Activated CD4-positive, alpha-beta T cell treated with anti-CD3 and anti-CD28 coated beads, Interleukin-2, Interleukin-4, amounts not matched to agents 100 ng/mL and 50 ng/mL, durations not matched to agents 16 hours and 8 hours (primary cell): ENCODE results near the gene TREML2.
"Not testable (repeated sequence)": the region's sequence is repeated elsewhere in the genome, so short reads cannot be mapped to it uniquely, and the experiment has no call there.

ENCODE experiments used
- DNase-seq: peaks from one replicate; pipeline ENCODE4 v3.0.0-alpha.2; 2020; ENCODE audit warnings: low spot score

TREML2 gene, protein sequence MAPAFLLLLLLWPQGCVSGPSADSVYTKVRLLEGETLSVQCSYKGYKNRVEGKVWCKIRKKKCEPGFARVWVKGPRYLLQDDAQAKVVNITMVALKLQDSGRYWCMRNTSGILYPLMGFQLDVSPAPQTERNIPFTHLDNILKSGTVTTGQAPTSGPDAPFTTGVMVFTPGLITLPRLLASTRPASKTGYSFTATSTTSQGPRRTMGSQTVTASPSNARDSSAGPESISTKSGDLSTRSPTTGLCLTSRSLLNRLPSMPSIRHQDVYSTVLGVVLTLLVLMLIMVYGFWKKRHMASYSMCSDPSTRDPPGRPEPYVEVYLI

DNA sequence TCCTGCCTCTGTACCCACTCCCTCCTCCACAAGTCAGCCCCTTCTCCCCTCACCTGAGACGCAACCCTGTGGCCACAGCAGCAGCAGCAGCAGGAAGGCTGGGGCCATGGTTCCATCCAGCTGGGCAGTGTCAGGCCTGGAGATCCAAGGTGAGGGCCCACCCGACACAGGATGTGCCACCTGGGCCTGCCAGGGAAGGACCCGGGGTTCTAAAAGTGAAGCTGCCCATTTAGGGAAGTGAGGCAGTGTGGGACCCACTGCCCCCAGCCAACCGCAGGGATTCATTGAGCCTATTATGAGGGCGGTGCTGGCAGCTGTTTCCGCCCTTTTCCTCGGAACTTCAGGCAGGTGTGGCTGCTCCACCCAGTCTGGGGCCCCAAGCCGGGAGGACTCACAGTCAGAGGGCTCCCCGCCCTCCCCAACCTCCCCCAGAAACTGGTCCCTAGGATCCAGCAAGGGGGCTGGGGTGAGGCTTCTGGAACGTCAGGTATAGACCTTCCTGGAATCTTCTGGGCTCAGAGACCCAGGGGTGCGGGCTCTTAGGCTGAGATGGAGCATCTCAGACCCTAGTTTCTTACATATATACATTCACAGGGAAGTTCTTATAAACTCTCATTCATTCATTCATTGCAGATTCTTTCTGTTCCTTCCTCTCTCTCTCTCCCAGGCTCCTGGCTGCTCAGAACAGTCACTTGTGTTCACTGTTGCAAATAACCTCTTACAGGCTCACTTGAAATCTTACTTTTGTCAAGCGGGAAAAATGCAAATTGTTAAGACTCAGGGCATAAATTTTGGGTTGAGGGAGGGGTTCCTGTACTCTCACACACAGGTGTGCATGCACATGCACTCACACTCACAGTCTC lies at the start of gene TREML2:
Gene TREML2 (minus strand): TSS at position 249 of the 863 bp plus-strand sequence. CDS start 141 bp downstream, at position 108.
- DNase-seq = peak; percentile 21

DNA sequence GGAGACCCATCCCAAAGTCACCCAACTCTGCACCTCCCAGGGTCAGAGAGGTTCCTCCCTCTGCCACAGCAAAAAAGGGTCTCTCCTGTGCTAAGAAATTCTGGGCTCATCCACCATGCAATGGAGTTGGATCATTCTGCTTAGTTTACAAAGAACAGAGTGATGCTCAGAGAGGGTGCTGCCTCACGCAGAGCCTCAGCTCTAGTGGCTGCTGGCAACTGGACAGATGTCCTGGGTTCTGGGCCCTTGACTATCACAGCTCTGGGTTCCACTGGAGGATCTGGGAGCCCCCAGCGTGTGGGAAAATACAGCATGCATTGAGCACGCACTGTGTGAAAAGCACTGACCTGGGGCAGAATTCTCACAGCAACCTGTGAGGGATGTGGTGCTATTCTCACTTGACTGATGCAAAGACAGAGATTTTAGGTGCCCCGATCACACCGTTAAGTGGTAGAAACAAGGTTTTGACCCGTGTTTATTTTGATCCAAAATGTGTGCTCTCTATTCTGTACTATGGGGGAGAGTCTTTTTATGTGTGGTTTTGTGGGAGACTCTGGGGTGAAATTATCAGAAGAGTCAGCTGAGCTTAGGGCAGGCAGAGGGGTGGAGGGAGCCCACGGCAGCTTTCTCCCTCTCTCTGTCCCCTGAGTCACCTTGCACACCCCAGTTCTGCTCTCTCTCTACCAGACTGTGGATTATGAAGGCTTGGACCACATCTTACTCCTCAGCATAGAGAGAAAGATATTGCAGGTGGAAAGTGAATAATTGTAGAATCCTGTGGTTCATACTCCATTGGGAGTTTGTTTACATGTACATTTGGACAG lies 47.1 kb upstream of the TREML2 start:
- no peak for DNase-seq

DNA sequence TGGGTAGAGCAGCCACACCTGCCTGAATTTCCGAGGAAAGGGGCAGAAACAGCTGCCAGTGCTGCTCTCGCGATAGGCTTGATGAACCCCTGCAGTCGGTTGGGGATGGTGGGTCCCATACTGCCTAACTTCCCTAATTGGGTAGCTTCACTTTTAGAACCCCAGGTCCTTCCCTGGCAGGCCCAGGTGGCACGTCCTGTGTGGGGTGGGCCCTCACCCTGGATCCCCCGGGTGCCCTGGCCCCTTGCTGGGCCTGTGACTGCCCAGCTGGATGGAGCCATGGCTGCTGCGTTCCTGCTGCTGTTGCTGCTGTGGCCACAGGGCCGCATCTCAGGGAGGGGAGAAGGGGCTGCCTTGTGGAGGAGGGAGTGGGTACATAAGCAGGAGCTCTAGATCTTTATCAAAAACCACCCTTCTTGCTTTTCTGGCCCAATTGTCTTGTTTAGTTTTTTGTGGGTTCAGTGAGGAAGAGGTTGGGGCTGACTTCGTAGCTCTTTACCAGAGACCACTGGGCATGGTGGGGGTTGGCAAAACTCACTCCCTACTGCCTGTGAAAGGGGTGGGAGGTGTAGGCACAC lies 46.4 kb upstream of the TREML2 start:
- no peak for DNase-seq

DNA sequence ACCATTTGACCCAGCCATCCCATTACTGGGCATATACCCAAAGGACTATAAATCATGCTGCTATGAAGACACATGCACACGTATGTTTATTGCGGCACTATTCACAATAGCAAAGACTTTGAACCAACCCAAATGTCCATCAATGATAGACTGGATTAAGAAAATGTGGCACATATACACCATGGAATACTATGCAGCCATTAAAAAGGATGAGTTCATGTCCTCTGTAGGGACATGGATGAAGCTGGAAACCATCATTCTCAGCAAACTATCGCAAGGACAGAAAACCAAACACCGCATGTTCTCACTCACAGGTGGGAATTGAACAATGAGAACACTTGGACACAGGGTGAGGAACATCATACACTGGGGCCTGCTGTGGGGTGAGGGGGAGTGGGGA lies 45.6 kb upstream of the TREML2 start:
- DNase-seq = not testable (repeated sequence)

DNA sequence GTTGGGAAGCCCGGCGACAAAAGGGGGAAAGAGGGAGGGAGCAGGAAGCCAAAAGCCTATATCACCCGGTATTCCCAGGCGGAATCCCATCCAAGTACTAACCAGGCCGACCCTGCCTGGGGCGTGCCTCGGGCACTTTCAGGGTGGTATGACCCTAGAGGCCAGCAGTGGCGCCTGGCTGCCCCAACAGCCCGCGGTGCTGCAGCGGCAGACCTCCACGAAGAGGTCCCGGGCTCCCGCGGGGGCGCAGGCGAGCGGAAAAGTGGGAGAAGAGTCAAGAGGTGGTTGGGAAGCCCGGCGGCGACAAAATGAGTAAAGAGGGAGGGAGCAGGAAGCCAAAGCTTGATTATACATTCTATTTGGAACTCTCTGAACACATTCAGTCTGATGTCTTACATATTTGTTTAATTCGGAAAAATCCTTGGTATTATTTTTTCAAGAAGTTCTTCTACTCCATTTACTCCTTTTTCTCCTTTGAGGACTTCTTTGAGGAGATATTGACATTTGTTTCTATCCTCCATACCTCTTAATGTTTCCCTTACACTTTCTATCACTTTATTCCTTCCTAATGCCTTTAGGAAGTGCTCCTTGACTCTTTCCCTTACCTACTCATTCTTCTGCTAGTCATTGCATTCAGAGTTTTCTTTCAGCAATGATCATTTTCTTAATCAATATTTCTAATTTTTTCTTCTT lies 38.7 kb upstream of the TREML2 start:
- DNase-seq = no peak

DNA sequence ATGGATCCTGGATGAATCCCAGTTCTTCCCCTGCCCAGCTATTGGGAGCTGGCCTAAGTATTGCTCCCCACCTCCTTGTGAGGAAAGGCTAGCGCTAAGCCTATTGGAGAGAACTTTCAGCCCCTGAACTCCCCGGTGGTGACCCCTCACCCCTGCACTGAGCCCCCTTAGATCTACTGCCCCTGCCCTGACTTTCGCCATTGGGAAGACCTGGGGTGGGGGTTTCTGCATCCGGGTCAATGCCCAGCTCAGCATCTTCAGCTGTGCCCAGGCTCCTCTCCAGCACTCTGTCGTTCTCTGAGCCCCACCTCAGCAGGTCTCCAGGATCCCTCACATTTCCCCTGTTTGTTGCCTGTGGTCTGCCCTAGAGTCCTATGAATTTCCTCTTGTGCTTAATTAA lies 36.2 kb upstream of the TREML2 start:
- no peak for DNase-seq

DNA sequence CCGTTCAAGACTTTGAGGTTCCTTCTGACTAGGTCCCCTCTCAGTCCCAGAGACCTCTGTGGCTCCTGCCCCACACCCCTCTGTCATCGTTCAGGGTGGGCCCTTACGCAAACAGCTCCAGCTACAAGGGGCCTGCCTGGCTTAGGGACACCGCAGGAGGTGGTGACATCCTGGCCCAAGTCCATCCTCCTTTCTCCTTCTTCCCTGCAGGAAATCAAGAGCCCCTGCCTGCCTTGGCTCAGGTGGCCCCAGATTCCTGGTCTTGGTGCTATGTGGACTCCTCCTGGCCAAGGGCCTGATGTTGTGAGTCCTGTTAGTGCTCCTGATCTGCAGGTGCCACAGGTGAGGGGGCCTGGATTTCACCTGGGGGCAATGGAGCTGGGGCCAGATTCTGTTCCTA lies 35.3 kb upstream of the TREML2 start:
- no peak for DNase-seq

DNA sequence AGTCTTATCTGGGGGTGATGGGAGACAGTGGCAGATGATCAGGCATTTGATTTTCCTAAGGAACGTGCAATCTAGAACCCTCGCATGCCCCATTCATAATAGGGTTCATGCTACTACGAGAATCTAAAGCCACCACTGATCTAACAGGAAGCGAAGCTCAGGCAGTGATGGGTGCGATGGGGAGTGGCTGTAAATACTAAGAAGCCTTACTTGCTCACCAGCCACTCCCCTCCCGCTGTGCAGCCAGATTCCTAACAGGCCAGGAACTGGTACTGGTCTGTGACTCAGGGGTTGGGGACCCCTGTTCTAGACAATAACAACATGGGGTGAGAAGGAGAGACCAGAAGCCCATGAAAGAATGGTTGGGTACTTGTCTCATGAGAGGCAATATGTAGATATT lies 31.7 kb upstream of the TREML2 start:
- DNase-seq = no peak

DNA sequence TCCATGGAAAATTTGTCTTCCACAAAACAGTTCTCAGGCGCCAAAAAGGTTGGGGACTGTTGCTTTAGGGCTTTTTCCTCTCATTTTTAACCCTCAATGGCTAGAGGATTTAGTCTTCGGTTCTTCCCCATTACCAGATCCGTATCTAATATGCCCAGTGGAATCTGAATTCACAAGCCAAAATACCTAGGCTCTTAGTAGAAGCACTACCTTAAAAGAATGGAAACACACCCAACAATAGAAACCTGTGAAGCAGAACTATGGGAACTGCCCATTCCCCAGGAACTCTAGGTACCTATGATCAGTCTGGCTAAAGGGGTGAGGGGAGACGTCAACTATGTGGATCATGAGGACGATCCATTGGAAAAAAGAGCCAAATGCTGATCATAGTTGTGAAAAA lies 30.3 kb upstream of the TREML2 start:
- no peak for DNase-seq

DNA sequence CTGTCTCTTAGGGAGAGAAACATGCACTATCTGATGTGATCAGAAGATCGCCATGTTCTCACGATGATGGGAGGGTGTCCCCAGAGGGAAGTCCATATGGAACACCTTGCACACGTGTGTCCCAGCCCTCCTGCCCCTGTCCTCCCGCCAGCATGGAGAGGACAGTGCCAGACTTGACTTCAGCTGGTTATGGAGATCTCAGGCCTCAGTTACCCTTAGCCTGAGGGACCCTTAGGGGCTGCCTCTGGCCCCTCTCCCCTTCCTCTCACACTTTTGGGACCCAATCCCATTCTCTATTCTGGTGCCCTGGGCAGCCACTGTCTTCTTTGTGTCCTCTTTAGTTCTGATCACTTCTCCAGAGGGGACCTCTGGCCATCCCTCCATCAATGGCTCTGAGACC lies 28.8 kb upstream of the TREML2 start:
- DNase-seq = no peak

DNA sequence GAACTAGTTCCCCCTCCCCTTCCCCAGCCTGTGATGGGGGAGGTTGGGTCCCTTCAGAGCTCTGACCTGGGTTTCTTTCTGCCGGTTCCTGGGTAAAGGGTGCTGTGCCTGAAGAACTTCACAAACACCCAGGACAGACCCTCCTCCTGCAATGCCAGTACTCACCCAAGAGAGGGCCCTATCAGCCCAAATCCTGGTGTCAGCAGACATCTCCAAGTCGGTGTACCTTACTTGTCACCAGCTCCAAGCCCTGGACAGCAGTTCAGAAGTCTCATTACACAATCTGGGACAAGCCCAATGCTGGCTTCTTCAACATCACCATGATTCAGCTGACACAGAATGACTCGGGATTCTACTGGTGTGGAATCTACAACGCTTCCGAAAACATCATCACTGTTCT lies 27.7 kb upstream of the TREML2 start:
- no peak for DNase-seq

DNA sequence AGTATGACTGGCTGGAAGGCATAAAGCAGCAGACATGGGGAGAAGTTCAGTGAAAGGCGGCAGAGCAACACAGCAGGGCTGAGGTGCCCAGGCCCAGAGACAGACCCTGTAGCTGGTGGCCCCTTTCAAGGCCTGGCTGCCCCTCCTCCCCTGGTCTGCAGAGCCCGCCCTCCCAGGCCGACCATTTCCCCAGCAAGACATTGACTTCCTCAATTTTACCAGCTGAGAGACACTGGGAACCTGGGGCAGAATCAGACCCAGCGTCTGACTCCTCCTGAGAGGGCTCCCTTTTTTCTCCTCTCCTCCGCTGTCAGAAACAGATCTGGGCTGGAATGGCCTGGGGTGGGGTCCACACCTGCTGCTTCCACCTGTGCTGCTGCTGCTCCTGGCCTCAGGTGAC lies 27.1 kb upstream of the TREML2 start, which contains the start of gene TREML4:
Gene TREML4 (plus strand): TSS at position 254 of the 400 bp plus-strand sequence. CDS start 79 bp downstream, at position 333.
- no peak for DNase-seq

DNA sequence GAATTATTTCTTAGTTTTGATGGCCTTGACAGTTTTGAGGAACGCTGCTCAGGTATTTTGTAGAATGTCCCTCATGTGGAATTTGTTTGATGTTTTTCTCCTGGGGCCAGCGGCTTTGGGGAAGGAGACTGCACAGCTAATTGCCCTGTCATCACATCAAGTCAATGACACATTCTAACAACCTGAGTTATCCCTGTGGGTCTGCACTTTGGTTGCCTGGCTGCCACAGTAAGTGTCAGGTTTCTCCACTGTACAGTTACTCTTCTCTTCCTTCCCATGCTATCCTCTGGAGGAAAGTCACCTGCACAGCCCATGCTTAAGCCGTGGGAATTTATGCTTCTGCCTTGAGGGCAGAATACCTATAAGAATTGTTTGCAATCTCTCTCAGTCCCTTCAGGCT lies 25.8 kb upstream of the TREML2 start:
- no peak for DNase-seq

DNA sequence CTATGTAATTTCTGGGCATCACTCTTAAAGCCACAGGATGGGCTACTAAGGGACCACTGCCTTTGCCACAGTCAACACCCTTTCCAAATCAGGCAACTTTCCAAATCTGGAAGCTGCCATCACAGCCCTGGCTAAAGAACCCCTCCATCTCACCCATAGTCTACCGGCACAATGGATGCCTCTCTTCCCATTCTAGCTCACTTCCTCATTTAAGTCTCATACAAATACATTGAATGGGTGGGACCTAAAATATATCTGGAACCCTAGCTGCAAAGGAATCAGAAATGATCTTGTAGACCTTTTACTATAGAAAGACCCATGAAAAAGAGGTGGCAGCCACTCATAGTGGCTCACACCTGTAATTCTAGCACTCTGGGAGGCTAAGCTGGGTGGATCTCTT lies 23.9 kb upstream of the TREML2 start:
- DNase-seq = no peak

DNA sequence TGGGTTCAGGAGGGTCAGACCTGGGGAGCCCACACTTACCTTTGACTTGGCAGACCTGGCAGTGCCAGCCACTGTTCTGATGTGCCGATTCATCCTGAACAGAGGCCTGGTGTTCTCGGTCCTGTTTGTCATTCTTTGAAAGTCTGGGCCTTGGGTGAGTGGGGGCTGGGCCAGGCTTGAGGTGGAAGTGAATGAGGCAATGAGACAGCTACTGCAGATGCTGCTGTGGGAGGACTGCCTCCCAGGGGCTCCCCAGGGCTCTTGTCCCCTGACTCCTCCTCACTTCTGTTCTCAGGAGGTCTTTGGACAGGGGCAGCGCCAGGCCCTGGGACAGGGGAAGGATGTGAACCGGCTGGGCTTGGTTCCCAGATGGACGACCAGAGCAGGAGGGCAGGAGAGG lies 21.6 kb upstream of the TREML2 start:
- no peak for DNase-seq

DNA sequence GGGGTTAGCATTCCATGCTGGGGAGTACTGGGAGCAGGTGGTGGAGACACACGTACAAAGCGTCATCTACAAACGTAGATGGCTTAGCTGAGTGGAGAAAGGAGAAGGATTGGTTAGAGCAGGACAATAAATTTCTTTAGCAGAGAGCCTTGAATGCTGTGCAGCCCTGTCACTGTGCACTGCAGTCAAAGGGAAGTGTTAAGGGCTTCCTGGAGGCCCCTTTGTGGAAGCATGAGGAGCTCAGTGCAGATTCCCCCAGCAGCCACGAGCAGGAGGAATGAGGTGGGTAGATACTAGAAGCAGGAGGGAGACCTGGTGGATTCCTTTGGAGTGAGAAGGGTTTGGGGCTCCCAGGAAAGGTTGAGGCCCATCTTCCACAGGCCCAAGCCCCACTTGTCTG lies 21.1 kb upstream of the TREML2 start:
- DNase-seq = no peak

DNA sequence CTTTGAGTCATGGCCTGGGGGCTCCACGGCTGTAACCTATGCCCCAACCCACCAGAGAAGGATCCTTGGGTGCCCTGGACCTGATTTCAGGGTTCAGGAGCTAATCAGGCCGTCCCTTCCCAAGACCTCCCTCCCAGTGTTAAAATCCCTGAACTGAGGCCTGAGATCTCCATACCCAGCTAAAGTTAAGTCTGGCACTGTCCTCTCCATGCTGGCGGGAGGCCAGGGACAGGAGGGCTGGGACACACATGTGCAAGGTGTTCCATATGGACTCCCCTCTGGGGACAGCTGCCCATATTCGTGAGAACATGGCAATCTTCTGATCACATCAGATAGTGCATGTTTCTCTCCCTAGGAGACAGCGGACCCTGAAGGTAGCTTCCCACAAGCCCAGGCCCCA lies 15.7 kb upstream of the TREML2 start:
- no peak for DNase-seq

DNA sequence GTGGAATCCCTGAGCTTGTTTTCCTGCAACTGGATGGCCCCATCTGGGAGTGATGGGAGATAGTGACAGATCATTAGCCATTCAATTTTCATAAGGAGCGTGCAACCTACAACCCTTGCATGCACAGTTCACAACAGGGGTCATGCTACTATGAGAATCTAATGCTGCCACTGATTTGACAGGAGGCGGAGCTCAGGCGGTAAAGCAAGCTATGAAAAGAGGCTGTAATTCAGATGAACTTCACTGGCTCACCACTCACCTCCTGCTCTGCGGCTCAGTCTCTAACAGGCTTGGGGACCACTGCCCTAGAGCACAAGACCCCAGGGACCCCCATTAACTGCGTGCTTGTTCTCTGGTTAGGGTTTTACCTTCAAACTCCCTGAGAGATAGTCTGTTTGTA lies 14.8 kb upstream of the TREML2 start:
- DNase-seq = no peak

DNA sequence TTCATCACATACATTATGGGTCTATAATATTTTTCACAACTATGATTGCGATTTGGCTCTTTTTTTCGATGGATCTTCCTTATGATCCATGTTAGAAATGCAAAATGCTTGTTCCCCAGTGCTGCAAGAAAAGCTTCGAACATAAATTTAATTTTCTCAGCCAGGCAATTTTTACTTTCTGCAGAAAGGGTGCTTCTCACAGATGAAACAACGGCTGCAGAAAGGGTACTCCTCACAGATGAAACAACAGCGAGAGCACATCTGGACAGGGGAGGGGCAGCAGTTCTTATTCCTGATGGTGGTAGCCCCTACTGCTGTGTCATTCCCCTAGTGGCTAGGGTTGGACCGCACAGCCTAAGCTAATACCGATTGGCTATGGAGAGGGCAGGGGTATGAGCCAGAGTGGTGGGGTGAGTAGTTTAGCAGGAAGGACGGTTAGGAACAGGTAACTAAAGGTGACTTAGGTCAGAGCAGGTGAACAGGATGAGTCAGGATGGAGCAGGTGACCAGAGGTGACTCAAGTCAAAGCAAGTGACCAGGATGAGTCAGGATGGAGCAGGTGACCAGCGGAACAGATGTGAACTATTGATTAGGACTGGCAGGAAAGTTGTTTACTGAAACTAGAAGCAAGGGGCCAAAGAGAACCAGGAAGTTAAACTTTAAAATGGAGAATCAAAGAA lies 13.8 kb upstream of the TREML2 start:
- no peak for DNase-seq

DNA sequence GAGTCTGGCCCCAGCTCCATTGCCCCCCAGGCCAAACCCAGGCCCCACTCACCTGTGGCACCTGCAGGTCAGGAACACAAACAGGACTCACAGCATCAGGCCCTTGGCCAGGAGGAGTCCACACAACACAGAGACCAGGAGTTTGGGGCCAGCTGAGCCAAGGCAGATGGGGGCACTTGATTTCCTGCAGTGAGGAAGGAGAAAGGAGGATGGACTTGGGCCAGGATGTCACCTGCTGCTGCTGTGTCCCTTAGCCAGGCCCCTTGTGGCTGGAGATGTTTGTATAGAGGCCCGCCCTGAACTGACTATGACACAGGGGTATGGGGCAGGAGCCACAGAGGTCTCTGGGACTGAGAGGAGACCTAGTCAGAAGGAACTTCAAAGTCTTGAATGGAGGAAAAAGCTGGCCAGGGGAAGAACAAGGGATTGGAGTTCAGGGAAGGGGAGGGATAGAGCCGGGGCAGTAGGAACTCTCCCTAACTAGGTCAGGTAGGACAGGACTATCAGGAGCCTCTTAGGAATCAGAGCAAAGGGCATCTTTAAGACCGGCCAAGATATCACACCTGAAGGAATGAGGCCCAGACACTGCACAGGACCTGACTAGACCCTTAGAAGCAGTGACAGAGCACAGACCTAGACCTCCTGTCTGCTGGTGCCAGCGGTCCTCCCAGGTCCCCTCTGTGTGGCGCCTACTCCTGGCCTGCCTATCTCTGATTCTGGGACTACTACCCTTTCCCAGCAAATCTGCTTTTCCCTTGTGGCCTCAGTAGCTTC lies 8.8 kb upstream of the TREML2 start:
- DNase-seq = no peak
